ENCODE measurements around the gene SERPINB12.
A peak's percentile ranks its signal among the peaks of the same experiment; 100 is the strongest.

The SERPINB12 gene

DNA sequence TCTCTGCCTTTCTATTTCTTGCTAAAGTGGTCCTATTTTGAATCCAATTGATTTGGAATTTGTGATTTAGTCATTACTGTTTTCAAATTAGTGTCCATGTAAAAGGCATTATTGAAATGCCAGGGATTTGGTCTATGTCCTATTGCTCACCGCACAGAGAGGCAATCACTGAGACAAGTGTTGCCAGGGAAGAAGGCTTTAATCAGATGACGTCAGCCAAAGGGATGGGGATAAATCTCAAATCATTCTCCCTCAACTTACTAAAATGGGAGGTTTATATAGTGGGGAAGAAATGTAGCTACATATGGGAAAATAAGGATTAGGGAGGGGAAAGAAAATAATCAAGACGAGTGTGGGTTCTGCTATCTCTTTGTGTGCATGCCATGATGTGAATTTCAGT is 9.6 kb downstream of the SERPINB12 start:
- no peak for DNase-seq

DNA sequence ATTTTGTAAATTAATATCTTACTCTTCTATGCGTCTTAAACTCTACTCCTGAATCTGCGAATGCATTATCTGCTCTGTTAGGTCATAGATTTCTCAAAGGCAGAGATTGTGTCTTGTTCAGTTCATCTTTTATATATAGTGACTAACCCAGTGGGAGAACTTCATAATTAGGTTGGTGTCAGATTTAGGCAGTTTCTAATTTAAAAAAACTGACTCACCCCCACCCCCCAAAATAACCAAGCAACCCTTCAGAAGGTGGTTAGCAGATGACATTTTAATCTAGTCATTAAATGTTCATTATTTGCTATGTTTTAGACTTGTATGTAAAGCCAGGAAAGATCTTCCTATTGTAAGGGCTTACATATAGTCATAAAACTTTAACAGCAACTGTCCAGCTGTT is 10.4 kb downstream of the SERPINB12 start:
- no peak for DNase-seq

DNA sequence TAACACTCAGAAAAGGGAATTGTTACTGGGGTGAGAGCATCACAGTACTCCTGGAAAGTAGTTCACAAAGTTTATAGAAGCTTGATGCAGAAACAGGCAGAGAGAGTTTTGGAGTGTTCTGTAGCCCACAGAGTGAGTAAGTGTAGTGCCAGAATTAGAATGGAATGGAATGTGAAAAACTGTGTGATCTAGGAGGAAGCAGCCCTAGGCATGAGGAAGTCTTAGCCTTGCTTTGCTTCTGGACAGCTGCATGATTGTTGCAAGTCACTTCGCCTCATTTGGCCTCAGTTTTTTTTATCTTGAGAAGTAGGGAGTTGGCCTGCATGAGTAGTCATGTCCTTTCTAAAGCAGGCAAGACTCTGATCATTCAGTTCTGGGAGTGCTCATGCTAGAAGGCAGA is 10.9 kb downstream of the SERPINB12 start:
- no peak for DNase-seq

DNA sequence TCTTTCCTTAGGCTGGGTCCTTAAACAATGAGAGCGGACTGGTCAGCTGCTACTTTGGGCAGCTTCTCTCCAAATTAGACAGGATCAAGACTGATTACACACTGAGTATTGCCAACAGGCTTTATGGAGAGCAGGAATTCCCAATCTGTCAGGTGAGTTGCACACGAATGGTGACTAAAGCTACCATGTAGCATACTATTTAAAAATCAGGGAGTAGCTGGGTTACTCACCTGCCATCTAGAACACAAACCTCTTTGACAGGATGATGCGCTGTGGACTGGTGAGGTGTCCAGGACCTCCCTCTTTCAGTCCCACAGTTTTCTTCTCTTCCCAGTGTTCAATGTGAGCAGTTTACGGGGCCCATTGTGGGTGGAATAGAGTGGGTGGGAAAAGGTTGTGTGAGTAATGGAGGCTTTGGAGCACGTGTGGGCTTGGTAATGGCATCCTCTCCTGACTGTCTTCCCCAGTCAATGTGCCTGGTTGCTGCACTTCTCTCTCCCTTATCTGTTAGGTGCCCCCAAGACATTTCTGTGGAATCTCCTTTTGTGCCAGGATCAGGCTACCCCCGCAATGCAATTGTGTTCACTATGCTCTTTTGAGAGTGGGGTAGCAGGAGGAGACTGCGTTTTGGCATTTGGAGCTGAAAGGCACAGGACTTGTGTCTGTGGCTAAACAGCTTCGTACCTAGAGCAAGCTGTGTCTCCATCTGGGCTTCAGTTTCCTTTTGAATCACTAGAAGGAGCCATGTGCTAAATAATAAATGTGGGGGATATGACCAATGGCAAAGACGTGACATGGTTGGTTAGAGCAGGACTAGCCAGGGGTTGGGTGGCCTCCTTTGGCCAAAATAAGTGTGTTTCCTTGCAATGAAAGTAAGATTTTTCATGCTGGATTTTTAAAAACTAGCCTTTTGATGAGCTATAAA is 17.7 kb downstream of the SERPINB12 start:
- no peak for DNase-seq

DNA sequence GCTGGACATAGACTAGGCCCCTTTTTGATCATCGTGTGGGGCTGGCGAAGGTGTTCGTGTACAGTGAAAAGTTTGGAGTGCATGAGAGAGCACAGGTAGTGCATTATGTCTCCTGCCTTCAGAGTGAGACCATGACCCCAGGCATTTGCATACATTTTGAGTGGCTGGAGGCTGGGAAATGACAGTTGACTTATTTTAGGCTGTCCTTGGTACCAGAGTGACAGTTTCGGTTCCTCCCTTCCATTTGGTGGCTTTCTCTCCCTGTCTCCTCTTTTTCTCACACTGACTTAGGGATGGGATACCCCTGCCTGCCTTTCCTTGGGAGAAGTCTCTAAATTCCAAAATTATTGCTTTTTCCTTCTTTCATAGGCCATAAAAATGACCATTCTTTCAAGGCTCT is 20.1 kb downstream of the SERPINB12 start:
- DNase-seq = no peak

DNA sequence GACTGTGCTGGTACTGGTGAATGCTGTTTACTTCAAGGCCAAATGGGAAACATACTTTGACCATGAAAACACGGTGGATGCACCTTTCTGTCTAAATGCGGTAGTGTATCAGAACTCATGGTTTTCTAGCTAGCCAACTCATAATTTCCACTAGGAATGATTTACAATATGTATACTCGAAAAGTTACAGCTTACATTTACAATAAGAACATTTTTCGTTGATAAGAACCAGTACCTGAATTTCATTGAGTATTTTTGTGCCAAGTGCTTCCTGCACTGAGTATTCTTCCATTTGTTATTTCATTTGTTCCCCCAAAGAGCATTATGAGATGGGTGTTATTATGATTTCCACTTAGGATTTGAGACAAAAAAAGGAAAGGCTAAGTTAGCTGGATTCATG is 21.9 kb downstream of the SERPINB12 start:
- no peak for DNase-seq

DNA sequence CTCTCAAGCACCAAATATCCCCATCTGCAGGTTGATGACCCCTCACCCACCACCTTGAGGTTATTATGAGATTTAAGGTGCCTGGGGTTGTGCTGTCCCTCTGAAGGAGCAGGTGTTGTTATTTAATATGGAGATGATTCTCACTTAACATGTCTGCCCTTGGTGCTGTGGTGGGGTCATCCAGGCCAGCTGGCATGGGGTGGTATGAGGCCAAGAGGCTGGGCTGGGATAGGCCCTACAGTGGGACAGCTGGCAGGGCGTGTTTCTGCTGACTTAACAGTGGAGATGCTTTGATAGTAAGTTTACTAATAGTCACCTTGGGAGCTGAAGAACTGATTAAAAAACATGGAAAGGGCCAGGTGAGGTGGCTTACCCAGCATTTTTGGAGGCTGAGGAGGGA is 22.4 kb downstream of the SERPINB12 start:
- no peak for DNase-seq

DNA sequence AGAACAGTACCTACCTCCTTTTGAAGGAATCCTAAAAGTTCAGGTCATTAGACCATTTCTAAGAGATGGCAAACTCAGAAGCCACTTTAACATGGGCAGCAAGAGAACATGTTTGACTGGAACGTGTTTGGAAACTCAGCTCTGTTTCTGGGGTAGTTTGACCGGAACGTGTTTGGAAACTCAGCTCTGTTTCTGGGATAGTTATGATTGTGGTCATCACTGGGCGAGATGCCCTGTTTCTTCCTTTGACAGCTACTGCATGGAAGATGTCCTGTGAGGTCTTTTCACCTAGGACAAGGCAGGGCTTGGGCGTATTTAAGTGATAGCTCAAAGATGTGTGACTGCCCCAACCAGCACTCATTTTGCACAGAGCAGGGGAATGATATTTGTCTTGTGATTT is 25.1 kb downstream of the SERPINB12 start:
- no peak for DNase-seq

DNA sequence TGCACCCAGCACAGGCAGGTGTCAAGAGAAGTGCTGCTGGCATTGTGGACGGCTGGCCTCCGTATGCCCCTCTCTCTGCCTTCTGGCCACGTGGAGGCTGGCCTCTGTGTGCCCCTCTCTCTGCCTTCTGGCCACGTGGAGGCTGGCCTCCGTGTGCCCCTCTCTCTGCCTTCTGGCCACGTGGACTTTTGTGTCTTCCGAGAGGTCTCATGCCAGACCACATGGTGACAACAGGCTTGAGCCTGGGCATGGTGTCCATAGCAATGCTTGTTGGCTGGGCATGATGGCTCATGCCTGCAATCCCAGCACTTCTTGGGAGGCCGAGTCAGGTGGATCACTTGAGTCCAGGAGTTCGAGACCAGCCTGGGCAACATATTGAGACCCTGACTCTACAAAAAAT is 25.7 kb downstream of the SERPINB12 start:
- no peak for DNase-seq

DNA sequence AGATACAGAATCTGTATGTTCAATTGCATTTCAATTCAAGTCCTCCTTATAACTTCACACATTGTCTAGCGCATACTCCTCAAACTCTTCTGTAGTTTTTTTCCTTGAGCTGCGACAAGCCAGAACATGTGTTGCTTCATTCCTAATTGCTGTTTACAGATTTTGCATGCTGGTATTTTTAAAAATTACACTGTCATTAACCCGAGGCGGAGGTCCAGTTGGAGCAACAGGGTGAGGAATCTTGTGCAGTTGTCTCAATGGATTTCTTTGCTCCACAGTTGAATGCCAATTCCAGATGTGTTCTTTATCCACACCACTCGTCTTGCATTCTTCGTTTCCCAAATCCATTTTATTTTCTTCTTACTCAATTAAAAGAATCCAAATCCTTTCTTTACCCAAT is 28.6 kb downstream of the SERPINB12 start:
- DNase-seq = no peak

DNA sequence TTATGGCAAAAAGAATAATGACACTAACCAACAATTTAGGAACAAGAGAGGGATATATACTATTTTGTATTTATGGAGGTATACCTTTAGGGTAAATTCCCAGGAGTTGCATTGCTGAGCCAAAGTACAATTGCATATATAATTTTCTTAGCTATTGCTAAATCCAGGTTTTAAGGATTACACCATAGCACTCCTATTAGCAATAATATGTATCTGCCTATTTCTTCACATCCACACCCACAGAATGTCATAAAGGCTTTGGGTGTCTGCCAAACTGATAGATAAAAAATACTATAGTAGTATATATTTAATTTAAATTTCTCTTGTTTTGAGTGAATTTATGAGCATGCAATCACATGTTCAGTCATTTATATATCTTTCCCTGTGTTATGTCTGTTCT is 33.5 kb downstream of the SERPINB12 start:
- DNase-seq = no peak

DNA sequence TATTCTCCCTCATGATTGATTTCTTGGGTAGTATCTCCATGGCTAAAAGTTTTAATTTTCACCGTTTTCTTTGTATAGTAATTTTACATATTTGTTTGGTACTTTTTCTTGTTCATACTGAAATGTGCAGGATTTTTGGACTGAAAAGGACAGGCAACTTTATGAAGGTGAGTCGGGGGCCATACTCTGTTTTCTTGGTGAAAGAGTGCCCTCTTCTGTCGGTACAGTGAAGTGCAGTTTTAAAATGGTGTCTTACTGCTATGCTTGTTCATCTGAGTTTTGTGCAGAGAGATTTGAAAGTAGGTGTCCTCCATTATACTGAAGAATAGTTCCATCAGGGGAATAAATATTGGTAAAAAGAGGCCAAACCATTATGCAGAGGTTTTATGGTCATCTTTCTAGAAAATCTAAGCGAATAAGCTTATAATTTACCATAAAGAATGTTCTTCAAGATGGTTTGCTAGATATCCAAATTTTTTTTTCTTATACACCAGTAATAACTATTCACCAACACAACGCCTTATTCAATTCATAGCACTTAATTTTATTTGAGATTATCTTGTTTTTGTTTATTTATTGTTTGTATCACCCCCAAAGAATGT is 36.3 kb downstream of the SERPINB12 start:
- peak; percentile 18 for DNase-seq

DNA sequence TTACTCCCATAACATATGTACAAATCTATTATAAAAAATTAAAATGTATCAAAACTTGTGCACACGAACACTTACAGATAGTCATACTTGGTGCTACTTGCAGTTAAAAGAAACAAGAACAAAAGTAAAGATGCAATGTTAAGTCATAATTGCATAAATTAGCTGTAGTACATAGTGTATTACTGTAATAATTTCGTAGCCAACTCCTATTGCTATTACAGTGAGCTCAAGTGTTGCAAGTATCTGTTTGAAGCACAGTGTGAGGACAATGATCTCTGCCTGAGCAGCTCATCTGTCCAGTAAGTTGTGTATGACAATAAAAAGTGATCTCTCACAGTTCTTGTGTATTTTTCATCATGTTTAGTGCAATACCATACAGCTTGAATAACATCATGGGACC is 37.4 kb downstream of the SERPINB12 start:
- DNase-seq = no peak

DNA sequence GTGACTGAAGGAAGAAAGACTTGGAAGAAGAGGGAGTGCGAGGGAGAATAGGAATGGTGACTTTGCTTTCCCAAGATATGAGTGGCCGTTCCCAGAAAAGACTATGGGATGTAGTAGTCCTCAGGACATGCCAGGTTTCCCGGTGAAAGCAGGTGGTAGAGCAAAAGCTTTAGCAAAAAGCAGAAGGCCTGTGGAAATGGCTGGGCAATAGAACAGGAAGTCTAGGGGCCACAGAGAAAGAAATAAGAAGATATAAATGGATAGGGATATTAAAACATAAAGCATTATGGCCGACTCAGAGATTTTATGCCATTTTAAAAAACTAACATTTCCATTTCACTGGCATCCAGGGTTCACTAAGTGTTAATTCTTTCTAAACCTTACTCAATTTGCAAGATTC is 43.8 kb downstream of the SERPINB12 start:
- DNase-seq = no peak

DNA sequence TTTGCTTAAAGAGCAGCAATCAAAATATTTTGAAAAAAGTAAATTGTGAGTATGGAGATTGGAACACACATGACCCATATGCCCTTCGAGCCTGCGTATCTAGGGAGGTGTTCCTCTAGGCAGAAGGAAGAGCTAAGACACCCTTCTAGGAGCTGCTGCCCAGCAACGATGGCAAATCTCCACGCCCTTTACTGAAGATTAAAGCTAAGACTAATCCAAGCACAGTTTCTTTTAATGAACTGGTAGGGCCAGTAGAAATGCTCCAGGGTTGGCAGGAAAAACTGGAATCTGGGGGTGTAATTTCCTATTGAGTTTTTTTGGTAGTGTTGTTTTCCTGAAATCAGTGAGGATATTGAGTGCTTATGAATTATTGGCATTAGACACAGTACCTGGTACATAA is 44.3 kb downstream of the SERPINB12 start:
- DNase-seq = no peak

DNA sequence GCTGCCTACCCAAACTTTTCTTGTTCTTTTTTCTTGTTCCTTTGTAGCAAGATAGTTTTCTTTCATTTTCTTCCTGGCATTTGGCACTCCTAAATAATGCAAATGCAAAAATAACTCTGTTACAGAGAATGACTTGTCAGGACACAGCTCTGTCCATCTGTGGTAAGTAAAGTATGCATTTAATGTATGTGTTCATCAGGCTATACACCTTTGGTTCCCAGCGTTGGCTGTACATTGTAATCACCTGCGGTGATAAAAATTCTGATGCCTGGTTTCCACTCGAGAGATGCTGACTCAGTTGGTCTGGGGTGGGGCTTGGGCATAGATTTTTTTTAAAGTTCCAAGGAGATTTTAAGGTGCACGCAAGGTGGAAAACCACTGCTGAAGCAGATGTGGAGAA is 44.8 kb downstream of the SERPINB12 start, which contains the start of gene SERPINB13:
TSS of gene SERPINB13 (plus strand) at position 378 of the 400 bp plus-strand sequence. CDS start 1,325 bp downstream, outside the sequence.
- no peak for DNase-seq

DNA sequence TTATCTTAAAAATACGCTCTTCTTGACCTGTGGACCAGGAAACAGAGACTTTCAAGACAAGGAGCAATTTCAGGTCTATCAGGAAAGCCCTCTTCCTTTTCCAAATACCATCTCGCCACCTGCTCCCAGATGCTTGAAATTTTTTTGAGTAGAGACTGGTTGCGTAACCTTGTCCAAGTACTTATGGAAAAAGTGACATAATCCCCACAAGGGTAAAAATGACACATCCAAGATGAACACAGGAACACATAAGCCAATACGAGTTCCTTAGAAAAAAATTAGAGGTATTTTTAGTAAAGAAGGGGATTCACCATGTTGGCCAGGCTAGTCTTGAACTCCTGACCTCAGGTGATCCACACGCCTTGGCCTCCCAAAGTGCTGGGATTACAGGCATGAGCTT is 46.7 kb downstream of the SERPINB12 start:
- DNase-seq = no peak

DNA sequence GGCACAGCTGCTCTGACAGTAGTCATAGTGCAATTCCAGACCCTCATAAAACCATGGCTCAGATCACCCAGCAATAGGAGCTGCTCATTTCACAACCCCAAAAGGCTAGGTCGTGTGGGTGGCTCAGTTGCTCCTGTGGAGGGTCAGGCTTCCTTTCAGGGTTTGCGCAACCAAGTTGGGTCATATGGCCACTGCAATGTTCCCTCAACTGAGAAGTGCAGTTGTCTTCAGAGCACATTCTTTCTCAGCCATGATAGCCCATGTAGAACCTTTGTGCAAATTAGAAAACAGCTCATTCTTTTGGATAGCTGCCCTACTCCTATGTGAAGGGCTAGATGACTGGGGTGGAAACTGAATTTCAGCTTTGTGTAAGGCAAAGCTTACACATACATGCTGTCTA is 48.2 kb downstream of the SERPINB12 start:
- DNase-seq = no peak

DNA sequence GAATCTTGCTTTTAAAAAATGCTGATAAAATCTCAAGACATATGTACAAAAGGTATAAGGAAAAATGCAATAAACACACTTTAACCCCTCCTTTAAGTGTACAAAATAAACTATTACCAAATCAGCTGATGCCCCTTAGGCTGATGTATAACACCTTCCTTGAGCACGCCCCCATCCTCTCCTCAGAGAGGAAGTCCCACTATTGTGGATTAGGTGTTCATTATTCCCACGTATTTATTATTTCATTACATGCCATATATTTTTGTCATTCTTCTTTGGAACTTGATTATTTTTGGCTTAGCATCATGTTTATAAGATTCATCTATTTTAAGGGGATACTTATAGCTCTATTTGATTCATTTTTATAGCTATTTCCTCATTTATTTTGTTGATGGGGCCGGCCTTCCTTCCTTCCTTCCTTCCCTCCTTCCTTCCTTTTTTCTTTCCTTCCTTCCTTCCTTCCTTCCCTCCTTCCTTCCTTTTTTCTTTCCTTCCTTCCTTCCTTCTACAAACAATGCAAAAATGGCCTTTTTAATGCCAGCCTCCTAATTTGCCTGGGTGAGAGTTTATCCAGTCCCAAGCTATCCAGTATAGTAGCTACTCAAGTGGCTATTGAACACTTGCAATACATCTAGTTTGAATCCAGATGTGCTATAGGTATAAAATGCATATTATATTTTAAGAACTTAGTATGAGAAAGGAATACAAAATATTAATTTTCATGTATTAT is 49.0 kb downstream of the SERPINB12 start:
- DNase-seq = no peak

DNA sequence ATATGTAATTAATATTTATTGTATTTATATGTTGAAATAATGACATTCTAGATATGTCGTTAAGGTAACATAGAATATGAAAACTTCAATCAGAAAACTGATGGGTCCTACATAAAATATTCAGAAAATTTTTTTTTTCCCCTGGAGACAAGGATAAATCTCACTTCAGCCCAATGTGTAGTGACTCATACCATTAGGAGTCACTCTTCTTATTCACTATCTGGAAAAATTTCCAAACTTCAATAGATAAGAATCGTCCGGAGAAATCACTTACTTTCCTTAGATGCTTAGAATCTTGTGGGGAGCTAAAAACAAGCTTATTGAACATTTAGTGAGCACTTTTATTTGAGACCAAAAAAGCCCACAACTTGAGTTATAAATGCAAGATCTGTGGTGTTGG is 49.6 kb downstream of the SERPINB12 start:
- no peak for DNase-seq

DNA sequence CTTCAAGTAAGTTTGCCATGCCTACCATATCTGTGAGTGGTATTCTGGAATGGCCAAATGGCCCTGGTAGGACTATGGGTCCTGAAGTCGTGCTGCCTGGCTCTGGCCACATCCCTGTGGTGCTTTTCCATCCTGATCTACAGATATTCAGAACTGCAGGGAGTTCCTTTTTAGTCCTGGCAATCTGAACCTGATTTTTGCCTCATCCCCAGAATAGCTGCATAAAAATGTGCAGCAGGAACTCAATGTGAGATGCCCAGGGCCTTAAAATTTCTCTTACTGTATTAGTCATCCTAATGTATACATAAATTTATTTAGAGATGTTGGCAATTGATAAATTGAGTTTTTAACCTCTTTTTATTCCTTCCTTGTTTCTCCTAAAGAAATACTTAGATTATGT is 50.3 kb downstream of the SERPINB12 start:
- DNase-seq = no peak

DNA sequence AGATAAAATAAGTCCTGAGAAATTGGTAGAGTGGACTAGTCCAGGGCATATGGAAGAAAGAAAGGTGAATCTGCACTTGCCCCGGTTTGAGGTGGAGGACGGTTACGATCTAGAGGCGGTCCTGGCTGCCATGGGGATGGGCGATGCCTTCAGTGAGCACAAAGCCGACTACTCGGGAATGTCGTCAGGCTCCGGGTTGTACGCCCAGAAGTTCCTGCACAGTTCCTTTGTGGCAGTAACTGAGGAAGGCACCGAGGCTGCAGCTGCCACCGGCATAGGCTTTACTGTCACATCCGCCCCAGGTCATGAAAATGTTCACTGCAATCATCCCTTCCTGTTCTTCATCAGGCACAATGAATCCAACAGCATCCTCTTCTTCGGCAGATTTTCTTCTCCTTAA is 54.8 kb downstream of the SERPINB12 start:
- no peak for DNase-seq

DNA sequence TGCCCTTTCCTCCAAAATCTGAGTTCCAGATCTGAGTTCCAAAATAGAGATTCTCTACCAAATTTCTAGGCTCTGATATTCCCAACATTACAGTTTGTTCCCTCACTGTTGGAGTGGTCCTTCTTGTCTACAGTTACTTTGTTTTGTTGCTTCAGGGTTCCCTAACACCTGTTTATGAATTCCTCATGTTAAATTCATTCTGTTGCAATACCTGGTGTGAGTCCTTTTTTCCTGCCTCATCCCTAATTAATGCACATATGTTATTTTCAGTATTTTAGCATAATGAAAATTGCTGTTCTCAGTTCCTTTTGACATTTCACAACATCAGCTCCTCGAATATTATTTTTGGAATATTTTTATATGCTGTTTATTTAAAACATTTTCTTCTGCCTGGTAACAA is 61.2 kb downstream of the SERPINB12 start:
- no peak for DNase-seq

DNA sequence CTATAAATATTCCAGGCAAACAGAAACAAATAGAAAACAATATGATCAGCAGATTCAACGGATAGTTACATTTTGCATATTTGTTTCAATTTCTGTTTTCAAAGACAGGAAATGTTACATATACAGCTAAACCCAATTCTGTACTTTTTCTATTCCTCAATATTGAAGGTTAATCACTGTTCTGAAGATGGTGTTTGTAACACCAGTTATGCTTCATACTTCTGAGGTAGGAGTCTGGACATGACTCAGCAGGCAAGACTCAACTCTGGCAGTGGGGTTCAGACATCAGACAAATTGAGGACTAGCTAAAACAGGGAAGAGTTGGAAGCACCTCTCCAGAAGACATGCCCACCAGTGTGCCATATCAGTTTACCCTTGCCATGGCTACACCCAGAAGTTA is 61.6 kb downstream of the SERPINB12 start:
- DNase-seq = no peak
